HG02588 (cell line): Measurements from ENCODE around the gene PCDHGA12.

Experiments used
- ATAC-seq: cut with Tn5 transposase; IDR thresholded peaks from one replicate; pipeline ENCODE4 v1.9.1; 2021; ENCODE audit warnings: mild to moderate bottlenecking, moderate library complexity; ENCODE audit not compliant: unreplicated experiment

The PCDHGA12 gene

DNA sequence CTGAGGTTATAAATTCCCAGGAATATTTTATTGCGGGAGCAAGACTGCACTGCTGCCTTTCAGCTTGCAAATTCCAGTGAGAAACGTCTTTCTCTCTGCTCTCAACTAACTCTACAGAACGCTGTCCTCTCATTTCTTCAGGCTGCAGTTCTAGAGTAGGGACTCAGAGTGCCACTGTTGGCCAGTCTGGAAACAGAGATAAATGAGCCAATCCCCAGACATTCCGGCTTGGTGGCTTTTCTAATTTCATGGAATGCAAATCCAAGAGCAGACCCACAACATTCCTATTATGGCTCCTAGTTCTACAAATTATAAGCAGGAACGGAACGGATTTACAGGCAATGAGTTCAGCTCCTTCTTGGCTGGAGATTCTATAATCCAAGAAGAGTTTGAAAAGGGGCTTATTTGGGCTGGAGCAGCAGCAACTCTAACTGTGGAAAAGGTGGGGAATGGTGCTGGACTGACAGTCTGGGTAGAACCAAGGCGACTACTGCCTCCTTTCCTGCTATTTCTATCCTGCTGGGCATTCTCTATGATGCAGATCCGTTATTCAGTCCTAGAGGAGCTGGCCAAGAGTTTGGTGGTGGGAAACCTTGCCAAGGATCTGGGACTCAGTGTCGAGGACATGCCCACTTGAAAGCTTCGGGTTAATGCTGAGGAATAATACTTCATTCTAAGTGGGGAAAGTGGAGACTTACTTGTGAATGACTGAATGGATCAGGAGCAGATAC, 9.3 kb downstream of the PCDHGA12 start:
- no peak for ATAC-seq

DNA sequence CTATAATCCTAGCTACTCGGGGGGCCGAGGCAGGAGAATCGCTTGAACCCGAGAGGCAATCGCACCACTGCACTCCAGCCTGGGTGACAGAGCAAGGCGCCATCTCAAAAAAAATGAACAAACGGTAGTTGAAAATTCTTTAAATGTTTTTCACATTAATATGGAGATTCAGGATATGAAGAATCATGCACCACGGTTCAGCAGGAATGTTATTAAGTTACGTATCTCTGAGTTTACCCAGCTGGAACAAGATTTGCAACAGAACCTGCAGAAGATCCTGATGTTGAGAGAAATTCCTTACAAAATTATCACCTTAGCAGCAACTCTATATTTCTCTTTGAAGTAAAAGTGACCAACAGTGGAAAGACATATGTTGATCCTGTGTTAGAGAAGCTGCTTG, 10.0 kb downstream of the PCDHGA12 start:
- no peak for ATAC-seq

DNA sequence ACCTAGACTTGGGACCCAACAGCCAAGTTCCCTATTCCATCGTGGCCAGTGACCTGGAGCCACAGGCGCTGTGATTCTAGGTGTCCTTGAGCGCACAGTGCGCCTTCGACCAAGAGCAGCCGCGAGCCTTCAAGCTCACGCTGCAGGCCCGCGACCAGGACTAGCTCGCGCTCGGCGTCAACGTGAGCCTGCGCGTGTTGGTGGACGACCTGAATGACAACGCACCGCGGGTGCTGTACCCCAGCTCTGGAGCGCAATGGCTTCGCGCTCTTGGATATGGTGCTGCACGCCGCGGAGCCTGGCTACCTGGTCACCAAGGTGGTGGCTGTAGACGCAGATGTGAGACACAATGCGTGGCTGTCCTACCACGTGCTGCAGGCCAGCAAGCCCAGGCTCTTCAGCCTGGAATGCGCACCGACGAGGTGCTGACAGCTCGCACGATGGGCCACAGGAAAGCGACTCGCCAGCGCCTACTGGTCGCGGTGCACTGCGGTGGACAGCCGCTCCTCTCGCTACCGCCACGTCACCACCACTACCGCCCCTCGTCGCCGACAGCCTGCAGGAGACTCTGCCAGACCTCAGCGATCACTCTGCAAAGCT, 11.4 kb downstream of the PCDHGA12 start:
- ATAC-seq = no peak

GRCh38 chr5:141465351-141465750, 35.0 kb downstream of the PCDHGA12 start:
- no peak for ATAC-seq

GRCh38 chr5:141475625-141476131, 45.4 kb downstream of the PCDHGA12 start, which contains the start of gene PCDHGC3:
Gene PCDHGC3 (plus strand): TSS chr5:141475966. CDS start chr5:141476117, 151 bp downstream.
- ATAC-seq = peak; percentile 99

GRCh38 chr5:141476132-141476911, 46.0 kb downstream of the PCDHGA12 start:
- ATAC-seq = peak; percentile 23

- ATAC-seq = no peak
Measured at GRCh38 chr5:141477044-141477575, 46.8 kb downstream of the PCDHGA12 start.

- ATAC-seq = no peak
Measured at GRCh38 chr5:141477815-141478214, 47.5 kb downstream of the PCDHGA12 start.

GRCh38 chr5:141478321-141478945, 48.1 kb downstream of the PCDHGA12 start:
- no peak for ATAC-seq

DNA sequence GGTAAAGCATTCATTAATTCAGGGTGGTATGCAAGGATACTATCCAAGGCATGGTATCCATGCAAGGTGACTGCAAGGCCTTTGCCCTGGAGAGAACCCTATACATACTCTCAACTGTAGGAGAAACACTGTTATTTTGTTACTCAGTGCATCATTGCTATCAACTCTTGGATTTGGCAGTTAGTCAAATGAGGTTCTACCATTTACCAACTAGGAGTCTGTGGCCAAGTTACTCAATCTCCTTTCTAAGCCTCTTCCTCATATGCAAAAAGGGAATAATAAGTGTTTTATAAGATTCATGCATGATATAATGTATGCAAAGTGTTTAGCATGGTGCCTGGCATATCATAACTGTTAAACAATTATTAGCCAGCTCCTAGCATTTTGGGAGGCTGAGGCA, 49.5 kb downstream of the PCDHGA12 start:
- no peak for ATAC-seq
